Measurements from ENCODE around the gene ACTL7B. TPM values are rescaled to one million over a fixed set of nuclear protein-coding genes. Genes with fewer than 3 reads are reported as not detected.

Gene ACTL7B
- total and polyA plus RNA-seq, 2 of the 4 experiments (the other 2 are of a cell fraction) = not detected

DNA sequence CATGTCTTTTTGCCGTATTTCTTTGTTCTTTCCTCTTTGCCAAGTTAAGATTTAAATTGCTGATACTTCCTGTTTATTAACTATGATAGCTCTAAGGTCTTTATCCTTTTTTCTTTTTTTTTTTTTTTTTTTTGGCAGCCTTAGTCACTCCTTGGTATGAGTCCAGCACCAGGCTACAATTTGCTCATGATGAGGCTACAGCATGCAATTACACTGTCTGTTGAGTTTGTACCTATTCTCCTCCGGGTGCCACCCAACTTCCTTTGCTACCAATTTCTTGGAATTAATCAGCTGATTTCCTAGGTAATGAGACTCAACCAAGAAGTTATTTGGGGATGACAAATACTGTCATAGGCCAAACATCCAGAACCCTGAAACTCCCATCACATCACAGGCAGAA, 25.5 kb downstream of the ACTL7B start:
- Histone ChIP-seq H4K20me1 (ENCODE audit: insufficient read depth, low read length) (no peaks in the 10 kb centered on the region), H3K36me3 (ENCODE audit: control insufficient read depth, insufficient read depth, low read length) (no peaks in the 10 kb centered on the region), H3K9ac (ENCODE audit: low read depth, low read length) (no peak overlapping the region), H3K23ac (ENCODE audit: low read depth, low read length) (no peak overlapping the region), H3K4ac (ENCODE audit: low read depth, low read length) (no peak overlapping the region), H2BK5ac (ENCODE audit: low read depth, low read length, poor library complexity, severe bottlenecking) (no peak overlapping the region), H3K4me2 (ENCODE audit: low read depth, low read length) (no peak overlapping the region), H2BK15ac (ENCODE audit: low read depth, low read length) (no peak overlapping the region), H3K4me3 (ENCODE audit: insufficient read depth, low read depth, low read length) (no peak overlapping the region), H3K27me3 (ENCODE audit: control insufficient read depth, insufficient read depth, low read length) (peaks cover 2% of the 10 kb centered on the region), H2BK120ac (ENCODE audit: low read depth, low read length) (no peak overlapping the region), H3K9me1 (ENCODE audit: insufficient read depth, low read length) (no peaks in the 10 kb centered on the region), H3K56ac (ENCODE audit: extremely low read depth, insufficient read depth, low read length) (no peak overlapping the region), H2AK9ac (replicated peaks; ENCODE audit: low read depth, low read length, poor library complexity) (no peak overlapping the region), H2AK5ac (ENCODE audit: low read depth, low read length) (no peak overlapping the region), H3K79me1 (ENCODE audit: low read depth in 1 of 2, low read length in 2 of 2) (no peaks in the 10 kb centered on the region), H3K14ac (replicated peaks; ENCODE audit: low read depth, low read length) (no peak overlapping the region), H4K8ac (ENCODE audit: low read depth in 2 of 2, low read length in 2 of 2) (no peak overlapping the region), H3K4me1 (ENCODE audit: control insufficient read depth, insufficient read depth, low read length) (no peaks in the 10 kb centered on the region), H3K18ac (ENCODE audit: low read depth, low read length) (no peak overlapping the region), H4K5ac (ENCODE audit: low read depth, low read length) (no peak overlapping the region), H2AFZ (replicated peaks; ENCODE audit: low read length, poor library complexity) (no peak overlapping the region), H3K9me3 (ENCODE audit: control insufficient read depth, insufficient read depth, low read length) (no peaks in the 10 kb centered on the region), H2BK20ac (ENCODE audit: low read depth, low read length) (no peak overlapping the region), H3K27ac (ENCODE audit: insufficient read depth, low read length) (no peak overlapping the region), H4K91ac (ENCODE audit: insufficient read depth, low read depth, low read length) (no peak overlapping the region)
- WGBS, 2 experiments (ENCODE audit: extremely low coverage in 2 of 2, insufficient read length in 1 of 2) = no CpG with 5 or more reads among the region's 2 CpGs
- no TSS peak for BruUV-seq (replicated peaks)
- in situ Hi-C loops (cut with MboI; ENCODE audit: low sequenced_read_pairs) (no loop called here), intact Hi-C loops (cut with micrococcal nuclease) (no loop called here), dilution Hi-C loops (cut with HindIII; ENCODE audit: low sequenced_read_pairs, unreplicated experiment) (no loop called here)
- ChIA-PET CTCF (no interaction called here), POLR2A (ENCODE audit: unreplicated experiment) (no interaction called here)
- TF ChIP-seq MXI1 (IDR thresholded peaks at IDR 0.05; ENCODE audit: borderline replicate concordance, low read depth, low read length) = no peak
- TF ChIP-seq ELK1 (IDR thresholded peaks at IDR 0.05; ENCODE audit: borderline replicate concordance, low read depth, low read length) = no peak
- TF ChIP-seq CEBPB (IDR thresholded peaks at IDR 0.05; ENCODE audit: low read depth, low read length) = no peak
- TF ChIP-seq SMC3 (IDR thresholded peaks at IDR 0.05; ENCODE audit: low read depth, low read length) = no peak
- no peak for TF ChIP-seq MAZ (IDR thresholded peaks at IDR 0.05; ENCODE audit: borderline replicate concordance, low read depth, low read length)
- no peak for TF ChIP-seq FOS (IDR thresholded peaks at IDR 0.05; ENCODE audit: low read depth, low read length)
- TF ChIP-seq, protein P1, sequence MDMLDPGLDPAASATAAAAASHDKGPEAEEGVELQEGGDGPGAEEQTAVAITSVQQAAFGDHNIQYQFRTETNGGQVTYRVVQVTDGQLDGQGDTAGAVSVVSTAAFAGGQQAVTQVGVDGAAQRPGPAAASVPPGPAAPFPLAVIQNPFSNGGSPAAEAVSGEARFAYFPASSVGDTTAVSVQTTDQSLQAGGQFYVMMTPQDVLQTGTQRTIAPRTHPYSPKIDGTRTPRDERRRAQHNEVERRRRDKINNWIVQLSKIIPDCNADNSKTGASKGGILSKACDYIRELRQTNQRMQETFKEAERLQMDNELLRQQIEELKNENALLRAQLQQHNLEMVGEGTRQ (IDR thresholded peaks at IDR 0.05; ENCODE audit: low read depth, low read length) = no peak
- no peak for TF ChIP-seq POLR2A (IDR thresholded peaks at IDR 0.05; ENCODE audit: low read depth, low read length)
- no peak for TF ChIP-seq NFE2L2 (IDR thresholded peaks at IDR 0.05; ENCODE audit: low read depth, low read length)
- TF ChIP-seq RCOR1 (IDR thresholded peaks at IDR 0.05; ENCODE audit: insufficient replicate concordance, low read length) = no peak
- TF ChIP-seq CTCF (conservative IDR thresholded peaks at IDR 0.05; ENCODE audit: low read depth, low read length) = no peak
- no peak for TF ChIP-seq RFX5 (IDR thresholded peaks at IDR 0.05; ENCODE audit: low read depth, low read length)
- no peak for TF ChIP-seq RAD21 (IDR thresholded peaks at IDR 0.05; ENCODE audit: low read length)
- no peak for ATAC-seq (ENCODE audit: low read depth)
- DNase-seq = no peak

Data from IMR-90 (cell line).